Prostate gland (tissue), 2 donors: ENCODE data around the gene STUM.

Experiments
- POLR2A ChIP-seq: fragments of 450-650 bp; IDR thresholded peaks from one replicate; pipeline ENCODE4 v1.6.1; 2016; ENCODE audit warnings: antibody characterized with exemption, mild to moderate bottlenecking
- POLR2AphosphoS5 ChIP-seq: sonication (generic); formaldehyde crosslinking; IDR thresholded peaks from one replicate; pipeline ENCODE4 v1.6.1; 2017; ENCODE audit warnings: antibody characterized with exemption
- TF ChIP-seq, protein P1 (sequence below), 4 experiments: fragments of 200-600 bp in 2 of 4; fragments of 450-650 bp in 2 of 4; sonication (generic) in 2 of 4; IDR thresholded peaks; 1 replicate in 3 of 4; 2 replicates in 1 of 4; pipeline ENCODE4 v1.5.1; 2016 to 2019; ENCODE audit warnings: antibody characterized with exemption in 4 of 4, mild to moderate bottlenecking in 2 of 4, moderate library complexity in 2 of 4

GRCh38 chr1:226525750-226526149 lies 22.8 kb upstream of the STUM start:
- TF ChIP-seq, protein P1, sequence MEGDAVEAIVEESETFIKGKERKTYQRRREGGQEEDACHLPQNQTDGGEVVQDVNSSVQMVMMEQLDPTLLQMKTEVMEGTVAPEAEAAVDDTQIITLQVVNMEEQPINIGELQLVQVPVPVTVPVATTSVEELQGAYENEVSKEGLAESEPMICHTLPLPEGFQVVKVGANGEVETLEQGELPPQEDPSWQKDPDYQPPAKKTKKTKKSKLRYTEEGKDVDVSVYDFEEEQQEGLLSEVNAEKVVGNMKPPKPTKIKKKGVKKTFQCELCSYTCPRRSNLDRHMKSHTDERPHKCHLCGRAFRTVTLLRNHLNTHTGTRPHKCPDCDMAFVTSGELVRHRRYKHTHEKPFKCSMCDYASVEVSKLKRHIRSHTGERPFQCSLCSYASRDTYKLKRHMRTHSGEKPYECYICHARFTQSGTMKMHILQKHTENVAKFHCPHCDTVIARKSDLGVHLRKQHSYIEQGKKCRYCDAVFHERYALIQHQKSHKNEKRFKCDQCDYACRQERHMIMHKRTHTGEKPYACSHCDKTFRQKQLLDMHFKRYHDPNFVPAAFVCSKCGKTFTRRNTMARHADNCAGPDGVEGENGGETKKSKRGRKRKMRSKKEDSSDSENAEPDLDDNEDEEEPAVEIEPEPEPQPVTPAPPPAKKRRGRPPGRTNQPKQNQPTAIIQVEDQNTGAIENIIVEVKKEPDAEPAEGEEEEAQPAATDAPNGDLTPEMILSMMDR (IDR thresholded peaks at IDR 0.05), result no peak
- TF ChIP-seq POLR2A (no peak), POLR2AphosphoS5 (no peak)
